ENCODE data around the gene TBC1D1.
"Not testable (repeated sequence)": the region's sequence is repeated elsewhere in the genome, so short reads cannot be mapped to it uniquely, and the experiment has no call there.

The TBC1D1 gene

DNA sequence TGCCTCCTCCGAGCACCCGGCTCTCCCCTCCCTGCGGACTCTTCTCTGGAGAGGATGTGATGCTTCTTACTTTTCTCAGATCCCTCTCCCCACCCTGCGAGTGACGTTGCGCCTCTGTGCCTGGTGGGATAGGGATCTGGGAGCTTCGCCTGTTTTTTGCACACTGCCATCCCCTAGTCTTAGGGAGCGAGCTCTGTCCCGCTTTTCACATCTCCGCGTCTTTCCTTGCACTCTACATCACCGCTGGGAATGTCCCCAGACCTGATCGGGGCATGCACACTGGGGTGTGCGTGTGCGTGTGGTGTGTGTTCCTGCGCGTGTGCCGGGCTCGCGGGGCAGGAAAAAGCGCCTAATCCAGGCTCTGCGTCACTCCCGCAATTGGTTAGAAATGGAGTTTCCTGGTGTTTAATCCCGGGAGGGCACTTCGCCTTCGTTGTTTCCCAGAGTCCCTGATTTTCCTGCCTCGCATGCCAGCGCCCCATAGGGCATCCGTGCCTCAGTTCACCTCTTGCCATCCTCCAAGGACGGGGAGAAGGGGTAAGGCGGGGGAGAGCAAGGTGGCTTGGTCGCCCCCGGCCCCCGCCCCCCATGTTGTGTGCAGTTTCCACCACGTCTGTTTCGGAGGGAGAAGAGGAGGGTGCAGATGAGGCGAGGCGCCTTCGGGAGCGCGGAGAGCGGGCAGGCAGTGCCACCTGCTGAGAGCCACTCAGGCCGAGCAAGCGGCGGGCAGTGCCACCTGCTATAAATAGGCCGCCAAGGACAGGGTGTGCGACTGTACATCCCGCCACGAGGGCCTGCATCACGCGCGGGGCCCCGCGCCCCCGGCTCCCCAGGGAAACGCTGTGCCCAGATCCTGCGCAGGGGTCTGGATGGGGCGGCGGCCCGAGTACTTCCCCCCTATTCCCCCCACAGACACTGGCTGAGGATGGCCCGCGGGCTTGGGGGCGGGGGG is 759 bp upstream of the TBC1D1 start:
- no peak for DNase-seq

DNA sequence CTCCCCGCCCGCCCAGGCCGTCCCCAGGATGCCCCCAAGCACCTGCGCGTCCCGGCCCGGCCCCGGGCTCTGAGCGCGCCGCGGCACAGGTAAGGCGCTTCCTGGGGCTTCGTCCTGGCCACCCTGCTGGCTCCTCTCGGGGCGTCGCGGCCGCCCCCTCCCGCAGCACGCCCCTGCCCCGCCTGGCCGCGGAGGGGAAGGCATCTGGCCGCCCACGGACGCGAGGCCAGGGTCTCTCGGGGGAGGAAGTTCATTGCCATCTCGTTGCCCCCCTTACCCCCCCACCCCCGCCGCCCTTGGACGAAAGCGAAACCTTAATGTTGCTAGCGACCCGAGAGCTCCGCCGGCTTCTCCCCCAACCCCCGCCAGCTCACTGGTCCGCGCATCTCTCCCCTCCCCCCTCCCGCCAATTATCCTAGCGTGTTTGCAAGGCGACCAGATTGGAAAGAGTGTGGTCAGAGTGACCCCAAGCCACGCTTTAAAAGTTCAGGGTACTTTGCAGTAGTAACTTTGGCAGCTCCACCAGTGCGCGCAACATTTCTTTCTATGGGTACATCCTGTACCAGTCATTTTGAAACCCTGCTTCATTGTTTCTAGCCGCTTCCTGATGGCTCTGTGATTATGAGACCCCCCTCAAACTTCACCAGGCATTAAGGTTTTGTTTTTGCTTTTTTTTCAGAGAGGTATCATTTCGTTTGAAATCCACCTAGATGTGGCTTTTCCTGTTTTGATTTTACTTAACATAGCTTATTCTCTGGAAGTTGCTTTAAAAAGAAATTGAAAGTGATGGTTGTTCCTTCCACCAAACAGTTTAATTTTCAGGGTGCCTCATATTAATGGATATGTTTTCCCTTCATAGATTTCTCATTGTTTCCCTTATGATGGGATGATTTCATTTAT is 626 bp downstream of the TBC1D1 start:
- no peak for DNase-seq

DNA sequence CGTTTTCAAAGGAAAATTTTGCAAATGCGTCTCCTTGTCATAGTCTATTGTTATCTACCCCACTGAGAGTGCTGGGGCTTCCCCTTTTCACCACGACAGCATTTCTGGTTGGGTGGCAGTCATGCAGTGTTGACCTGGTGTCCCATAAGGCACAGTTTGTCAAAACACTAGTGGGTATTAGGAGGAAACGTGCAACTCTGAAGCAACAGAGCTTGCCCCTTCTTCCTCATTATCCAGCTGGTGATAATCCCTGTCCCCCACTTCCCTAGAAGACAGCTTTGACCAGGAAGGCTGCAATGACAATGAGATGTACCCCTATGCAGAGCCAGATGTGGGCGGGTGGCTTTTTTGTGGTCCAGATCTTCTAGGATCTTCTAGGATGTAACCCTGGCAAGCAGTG is 1.8 kb downstream of the TBC1D1 start:
- DNase-seq: no peak

DNA sequence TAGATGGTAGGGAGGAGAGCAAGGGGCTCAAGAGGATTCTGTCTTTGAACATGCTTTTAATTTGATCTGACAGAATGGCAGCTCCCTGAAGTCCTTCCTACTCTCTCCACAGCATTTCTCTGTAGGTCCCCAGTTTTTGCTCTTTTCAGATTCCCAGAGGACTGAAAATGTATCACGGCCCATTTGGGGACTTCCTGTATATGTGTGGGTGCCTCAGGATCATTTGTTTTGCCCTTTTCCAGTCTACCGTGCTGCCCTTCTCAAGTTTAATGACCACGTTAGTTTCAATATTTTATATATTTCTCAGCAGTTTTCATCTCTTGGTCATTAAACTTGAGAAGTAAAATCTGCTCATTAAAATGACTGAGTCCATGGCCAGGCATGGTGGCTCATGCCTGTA is 2.3 kb downstream of the TBC1D1 start:
- no peak for DNase-seq

DNA sequence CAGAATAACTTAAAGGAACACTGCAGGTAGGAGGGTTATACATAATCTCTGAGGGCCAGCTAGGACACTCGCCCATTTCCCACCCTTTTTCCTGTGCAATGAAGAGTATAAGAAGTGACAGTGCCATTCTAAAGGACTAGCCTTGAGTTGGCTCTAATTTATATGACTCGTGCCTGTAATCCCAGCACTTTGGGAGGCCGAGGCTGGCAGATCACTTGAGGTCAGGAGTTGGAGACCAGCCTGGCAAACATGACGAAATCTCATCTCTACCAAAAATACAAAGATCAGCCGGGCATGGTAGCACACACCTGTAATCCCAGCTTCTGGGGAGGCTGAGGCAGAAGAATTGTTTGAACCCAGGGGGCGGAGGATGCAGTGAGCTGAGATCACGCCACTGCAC is 4.4 kb downstream of the TBC1D1 start:
- no peak for DNase-seq

DNA sequence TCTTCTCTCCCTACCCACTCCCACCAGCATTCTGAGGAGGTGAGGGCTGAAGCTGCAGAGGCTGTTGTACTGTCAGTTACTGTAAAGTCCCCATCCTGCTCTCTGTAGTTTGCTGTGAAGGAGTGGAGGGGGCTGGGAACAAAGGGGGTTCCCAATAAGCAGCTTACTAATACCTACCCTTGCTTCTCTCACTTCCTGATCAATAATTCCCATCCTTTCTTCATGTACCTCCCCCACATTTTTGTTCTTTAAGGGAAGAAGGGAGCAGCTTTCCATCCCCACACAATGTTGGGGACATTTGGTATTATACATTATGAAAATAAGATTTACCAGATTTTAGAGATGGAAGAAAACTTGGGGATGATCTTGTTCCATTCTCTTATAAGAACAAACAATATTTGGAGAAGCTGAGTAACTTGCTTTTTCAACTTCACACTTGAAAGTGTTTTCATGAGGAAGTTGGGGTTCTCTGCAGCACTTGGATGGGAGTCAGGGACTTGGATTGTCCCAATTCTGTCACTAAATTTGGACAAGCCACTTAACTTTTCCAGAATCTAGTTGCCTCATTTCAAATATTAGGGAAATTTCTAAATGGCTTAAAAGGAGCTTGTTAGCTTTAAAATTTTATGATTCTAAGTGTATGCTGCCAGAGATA is 5.4 kb downstream of the TBC1D1 start:
- DNase-seq: no peak

DNA sequence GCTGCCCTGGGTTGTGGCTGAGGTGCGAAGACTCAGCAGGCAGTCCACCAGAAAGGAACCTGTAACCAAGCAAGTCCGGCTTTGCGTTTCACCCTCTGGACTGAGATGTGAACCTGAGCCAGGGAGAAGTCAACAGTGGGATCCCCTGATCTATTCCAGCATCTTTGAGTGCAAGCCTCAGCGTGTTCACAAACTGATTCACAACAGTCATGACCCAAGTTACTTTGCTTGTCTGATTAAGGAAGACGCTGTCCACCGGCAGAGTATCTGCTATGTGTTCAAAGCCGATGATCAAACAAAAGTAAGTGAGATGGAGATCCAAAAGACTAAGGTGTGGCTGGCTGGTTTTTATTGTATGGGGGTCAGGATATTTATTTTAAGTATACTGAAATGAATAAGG is 11.3 kb downstream of the TBC1D1 start:
- no peak for DNase-seq

DNA sequence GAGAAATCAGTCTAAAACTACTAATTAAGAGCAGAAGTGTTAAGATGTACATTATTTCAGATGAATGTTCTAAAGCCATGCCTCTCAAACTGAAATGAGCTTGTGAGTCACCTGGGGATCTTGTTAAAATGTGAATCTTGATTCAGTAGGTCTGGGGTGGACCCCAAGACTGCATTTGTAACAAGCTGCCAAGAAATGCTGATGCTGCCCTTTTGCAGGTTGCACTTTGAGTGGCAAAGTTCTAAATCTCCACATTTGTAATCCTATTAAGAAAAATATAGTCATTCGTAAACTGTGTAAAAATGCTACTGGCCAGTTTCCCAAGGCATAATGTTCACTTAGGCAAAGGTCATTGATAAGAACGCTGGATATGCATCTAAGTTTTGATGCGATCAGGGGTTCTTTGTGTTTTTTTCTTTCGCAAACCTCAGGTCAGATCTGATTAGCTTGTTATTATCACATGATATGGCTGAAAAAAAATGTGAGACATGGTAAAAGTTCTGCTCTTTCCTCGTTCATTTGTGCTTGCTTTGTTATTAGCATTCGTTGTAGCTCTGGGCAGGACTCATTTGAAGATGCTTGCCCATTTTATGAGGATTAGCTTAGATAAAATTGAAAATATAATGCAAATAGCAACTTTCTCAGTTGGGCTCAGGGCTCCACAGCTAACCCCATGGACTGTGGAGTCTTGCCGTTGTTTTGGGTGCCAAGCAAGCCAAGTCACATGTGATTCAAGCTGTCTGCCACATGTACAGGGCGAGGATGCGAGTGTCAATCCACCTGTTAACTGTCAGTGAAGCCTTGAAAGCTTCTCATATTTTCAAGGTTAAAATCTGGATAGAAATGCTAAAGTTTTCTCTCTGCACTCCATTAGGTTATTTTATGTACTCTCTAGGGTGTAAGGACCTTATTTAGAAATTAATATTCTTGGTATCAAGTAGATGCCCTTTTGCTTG is 12.1 kb downstream of the TBC1D1 start:
- DNase-seq: no peak

DNA sequence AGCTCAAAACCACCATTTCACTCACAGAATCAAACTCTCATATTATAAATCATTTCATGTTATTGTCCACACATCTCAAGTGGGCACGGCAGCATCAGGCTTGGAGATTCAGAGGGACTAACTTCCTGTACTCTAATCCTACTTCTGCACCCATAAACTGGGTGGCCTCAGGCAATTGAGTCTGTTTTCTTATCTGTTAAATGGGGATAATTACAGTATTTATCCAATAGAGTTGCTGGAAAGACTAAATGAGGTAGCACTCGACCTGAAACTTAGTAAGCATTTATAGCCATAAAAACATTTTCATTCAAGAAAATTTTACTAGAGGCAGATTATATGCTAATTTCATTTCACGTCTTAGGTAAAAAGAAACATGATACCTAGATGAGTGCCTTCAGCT is 13.0 kb downstream of the TBC1D1 start:
- no peak for DNase-seq

DNA sequence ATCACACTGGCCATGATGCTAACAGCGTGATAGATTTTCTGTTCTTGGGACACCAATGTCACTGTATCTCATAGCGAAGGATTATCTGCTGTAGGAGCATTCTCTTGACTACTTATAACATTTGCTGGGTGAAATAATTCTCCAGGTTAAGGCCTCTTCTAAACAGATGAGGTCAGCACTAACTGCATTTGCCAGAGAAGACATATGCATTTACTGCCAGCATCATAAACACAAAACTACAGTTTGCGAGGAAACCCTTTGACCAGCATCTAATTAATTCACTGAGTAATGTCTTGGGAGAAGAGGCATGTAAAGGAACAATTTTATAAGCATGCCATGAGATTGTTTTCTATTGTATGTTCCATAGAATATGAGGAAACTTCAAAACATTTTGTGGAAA is 13.9 kb downstream of the TBC1D1 start:
- no peak for DNase-seq

DNA sequence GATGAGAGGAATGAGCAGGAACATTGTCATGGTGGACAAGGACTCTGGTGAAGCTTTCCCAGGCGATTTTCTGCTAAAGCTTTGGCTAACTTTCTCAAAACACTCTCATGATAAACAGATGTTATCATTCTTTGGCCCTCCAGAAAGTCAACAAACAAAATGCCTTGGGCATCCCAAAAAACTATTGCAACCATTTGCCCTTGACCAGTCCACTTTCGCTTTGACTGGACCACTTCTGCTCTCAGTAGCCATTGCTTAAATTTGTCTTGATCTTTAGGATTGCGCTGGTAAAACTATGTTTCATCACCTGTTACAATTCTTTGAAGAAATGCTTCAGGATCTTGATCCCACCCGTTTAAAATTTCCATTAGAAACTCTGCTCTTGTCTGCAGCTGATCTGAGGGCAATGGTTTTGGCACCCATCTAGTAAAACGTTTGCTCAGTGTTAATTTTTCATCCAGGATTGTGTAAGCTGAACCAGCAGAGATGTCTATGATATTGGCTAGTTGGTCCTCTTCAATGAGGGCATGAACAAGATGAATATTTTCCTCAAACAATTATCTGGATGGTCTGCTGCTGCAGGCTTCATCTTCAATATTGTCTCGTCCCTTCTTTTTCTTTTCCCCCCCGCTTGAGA is 14.8 kb downstream of the TBC1D1 start:
- no peak for DNase-seq

DNA sequence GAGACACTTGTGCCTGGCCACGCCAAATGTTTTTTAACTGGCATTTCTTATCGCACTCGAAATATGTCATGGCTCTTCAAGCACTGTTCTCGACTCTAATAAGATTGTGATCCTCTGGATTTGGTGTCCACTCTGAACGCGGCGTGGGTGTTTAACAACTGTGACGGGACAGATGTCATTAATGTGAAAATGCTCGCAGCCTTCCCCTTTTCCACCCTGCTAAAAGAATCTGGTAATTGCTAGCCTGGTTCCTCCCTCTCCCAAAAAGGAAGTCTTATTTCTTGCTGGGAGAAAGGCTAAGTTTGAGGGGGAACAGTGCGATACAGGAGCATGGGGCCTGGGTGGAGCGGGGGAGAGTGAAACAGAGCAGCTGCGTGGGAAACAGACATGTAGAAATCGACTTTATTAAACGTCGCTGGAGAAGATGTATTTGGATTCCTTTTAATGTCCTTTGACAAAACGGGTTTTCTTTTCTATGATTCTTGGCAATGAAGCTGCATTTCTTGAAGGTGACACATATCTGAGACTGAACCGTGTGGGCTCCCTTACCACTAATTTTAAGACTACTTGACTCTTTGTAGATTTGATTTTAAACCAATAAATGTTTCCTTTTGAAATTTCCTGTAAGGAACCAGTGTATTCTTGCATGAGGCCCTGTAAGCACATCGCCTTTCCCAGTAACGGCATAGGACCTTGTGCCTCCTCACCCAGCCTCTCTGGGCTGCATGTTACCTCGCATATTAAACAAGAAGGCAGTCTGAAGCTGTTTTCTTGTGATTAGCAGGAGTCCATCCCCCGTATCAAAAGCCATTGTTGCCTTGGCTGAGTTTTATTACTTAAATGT is 17.8 kb downstream of the TBC1D1 start:
- DNase-seq: peak; percentile 44

DNA sequence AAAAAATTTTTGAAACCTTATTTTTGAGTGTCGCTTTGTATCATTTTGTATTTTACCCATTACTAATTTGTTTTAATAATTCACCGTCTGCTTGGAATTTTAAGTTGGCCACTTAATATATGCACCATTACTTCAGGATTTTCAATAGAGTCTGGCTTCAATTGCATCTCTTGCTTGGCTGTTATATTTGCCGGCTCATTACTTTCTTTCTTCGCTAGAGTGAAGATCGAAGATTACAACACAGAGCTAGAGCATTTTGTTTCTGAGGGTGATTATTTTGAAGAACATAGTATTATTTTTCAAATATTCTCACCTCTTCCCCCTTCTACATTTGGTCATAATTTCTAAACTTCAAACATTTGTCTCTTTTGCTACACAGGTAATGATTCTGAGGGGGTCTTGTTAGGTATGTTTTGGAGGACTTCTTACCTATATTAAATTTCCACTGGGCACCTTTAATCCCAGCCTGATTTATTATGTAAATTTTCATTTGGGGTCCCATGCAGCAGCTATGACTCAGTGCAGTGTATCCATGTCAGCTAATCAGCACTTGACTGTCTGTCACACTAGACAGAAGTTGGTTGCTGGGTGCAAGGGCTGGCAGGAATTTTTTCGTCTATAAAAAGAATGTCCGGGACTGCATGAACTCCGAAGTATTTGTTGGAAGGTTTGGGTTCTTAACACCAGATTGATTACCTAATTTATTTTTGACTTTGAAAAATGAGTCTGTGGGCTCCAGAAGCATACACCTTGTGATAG is 18.6 kb downstream of the TBC1D1 start:
- DNase-seq: no peak

DNA sequence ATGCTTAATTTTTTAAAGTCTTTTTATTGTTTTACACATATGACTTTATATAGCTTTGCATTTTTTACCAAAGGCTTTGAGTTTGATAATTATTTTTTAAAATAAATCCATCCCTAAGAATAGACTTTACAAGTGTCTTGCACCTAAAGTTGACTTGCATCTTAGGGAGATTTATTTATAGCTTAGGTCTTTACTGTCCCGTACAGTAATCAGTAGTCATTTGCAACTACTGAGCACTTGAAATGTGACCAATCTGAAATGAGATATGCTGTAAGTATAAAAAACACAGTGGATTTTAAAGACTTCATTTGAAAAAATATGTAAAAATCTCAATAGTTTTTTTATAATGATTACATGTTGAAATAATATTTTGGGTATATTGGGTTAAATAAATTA is 19.2 kb downstream of the TBC1D1 start:
- no peak for DNase-seq

DNA sequence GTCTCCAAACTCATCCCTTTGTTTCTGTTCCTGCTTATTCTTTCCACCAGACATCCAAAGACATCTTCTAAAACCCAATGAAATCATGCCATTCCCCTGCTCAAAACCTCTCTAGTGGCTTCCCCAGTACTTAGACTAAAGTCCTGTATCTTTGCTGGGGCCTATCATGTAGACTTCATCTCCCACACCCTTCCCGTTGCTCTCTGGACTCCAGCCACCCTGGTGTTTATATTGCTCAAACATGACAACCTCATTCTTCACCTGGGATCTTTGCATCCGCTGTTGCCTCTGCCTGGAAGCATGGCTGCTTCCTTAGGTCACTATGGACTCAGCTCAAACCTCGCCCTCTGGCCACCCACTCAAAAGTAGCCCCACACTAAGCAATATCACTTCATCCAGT is 23.7 kb downstream of the TBC1D1 start:
- no peak for DNase-seq

DNA sequence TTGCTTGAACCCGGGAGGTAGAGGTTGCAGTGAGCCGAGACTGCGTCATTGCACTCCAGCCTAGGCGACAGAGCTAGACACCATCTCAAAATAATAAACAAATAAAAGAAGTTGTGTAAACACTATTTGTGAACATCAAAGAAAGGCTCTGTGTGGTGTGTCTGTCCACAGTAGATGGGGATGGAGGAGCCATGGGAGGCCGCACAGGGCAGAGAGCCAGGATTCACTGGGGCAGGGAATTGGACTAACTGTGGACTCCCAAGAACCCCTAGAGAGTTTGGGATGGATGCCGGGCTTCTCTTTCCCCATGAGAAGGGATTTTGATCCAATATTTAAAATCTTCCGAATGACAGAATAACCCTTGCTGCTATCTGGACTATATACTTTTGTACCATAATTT is 26.5 kb downstream of the TBC1D1 start:
- DNase-seq: no peak

DNA sequence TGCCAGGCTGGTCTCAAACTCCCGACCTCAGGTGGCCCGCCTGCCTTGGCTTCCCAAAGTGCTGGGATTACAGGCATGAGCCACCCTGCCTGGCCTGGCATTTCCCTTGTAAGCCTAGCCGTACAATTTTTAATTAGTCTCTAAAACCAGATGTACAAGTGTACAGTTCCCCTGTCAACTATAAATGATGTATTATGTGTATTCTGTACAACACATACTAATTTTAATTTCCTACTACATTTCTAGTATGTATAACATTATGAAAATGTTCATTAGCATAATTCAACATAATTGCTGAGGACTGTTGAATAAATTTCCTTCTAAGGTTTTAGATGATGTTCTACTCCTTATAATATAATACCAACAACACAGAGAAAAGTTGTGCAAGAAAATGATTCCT is 27.8 kb downstream of the TBC1D1 start:
- no peak for DNase-seq

DNA sequence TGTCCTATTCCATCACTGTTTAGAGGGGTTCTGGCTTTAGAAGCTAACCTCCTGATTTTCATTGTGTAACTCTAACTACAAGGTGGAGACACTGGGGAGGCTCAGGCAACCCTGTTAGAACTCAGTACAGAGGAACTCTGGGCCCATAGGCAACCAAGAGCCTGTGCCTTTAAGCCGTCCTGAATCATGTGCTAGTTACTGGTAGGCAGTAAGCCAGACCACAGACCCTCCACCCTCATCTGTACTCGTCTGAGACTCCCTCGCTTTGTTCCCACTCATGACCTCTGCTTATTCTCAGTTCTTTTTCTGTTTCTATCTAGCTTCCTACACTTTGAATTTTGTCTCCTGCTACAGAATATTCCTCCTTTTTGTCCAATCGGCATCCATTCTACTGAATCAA is 31.4 kb downstream of the TBC1D1 start:
- peak; percentile 55 for DNase-seq

DNA sequence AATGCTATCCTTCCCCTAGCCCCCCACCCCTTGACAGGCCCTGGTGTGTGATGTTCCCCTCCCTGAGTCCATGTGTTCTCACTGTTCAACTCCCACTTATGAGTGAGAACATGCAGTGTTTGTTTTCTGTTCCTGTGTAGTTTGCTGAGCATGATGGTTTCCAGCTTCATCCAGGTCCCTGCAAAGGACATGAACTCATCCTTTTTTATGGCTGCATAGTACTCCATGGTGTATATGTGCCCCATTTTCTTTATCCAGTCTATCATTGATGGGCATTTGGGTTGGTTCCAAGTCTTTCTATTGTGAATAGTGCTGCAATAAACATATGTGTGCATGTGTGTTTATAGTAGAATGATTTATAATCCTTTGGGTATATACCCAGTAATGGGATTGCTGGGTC is 32.2 kb downstream of the TBC1D1 start:
- not testable (repeated sequence) for DNase-seq

DNA sequence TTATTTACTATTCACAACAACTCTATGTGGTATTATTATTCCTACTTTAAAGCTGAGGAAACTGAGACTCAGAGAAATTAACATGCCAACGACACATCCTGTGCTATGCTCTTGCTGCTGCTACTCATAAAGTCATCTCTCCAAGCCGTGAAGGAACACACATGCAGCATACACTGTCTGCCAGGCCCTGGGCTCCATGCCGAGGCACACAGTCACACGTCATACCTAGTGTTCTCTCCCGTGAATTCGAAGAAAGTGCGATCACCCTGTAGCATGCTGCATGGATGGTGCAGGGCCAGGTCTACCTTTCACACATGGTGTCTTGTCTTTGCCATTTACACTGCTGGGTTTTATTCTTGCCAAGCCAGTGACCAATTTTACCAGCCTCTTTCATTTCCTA is 34.1 kb downstream of the TBC1D1 start:
- no peak for DNase-seq

All from fibroblast of skin of right quadriceps (primary cell).